Panc1 (cell line): ENCODE data around the gene SLX9. TPM values are rescaled to one million over a fixed set of nuclear protein-coding genes. Genes with fewer than 3 reads are reported as not detected.
A peak's percentile ranks its signal among the peaks of the same experiment; 100 is the strongest.

Experiments
- ATAC-seq: fragments of 200-7000 bp; cut with Tn5 transposase; 2 replicates; pipeline ENCODE4 v1.9.1; 2020; ENCODE audit warnings: mild to moderate bottlenecking, moderate library complexity
- BruUV-seq: library from RNA; stranded (reverse); fragments of 400-500 nt; replicated peaks from 2 replicates; lab custom pipeline; 2021; lab: Mats Ljungman, UMichigan
- CTCF ChIA-PET: fragments of 300-600 bp; sonication (Branson Sonifier 250); formaldehyde crosslinking; loops from one replicate; lab custom pipeline; 2022; ENCODE audit warnings: antibody characterized with exemption; lab: Charles Lee
- POLR2A ChIA-PET: fragments of 300-600 bp; sonication (Branson Sonifier 250); formaldehyde crosslinking; loops from one replicate; lab custom pipeline; 2022; ENCODE audit warnings: antibody characterized with exemption; lab: Charles Lee
- DNase-seq: peaks from one replicate; pipeline ENCODE4 v3.0.0-alpha.2; 2010; ENCODE audit warnings: low read depth, low spot score
- H3K27ac ChIP-seq: 2 replicates; pipeline ENCODE4 v1.5.1; 2011; ENCODE audit warnings: mild to moderate bottlenecking, low read length, inconsistent platforms
- H3K27me3 ChIP-seq: fragments of 200-500 bp; sonication (Bioruptor generic); 2 replicates; pipeline ENCODE4 v1.6.0; 2014; ENCODE audit warnings: low read length, inconsistent platforms; ENCODE audit not compliant: control insufficient read depth, insufficient read depth
- H3K36me3 ChIP-seq: fragments of 200-500 bp; sonication (Bioruptor generic); 2 replicates; pipeline ENCODE4 v1.5.1; 2014; ENCODE audit warnings: inconsistent platforms, mild to moderate bottlenecking, low read length, moderate library complexity; ENCODE audit not compliant: control insufficient read depth, insufficient read depth
- H3K4me1 ChIP-seq: 2 replicates; pipeline ENCODE4 v1.5.1; 2011; ENCODE audit warnings: inconsistent platforms, mild to moderate bottlenecking, low read length, moderate library complexity; ENCODE audit not compliant: control insufficient read depth, insufficient read depth
- H3K4me3 ChIP-seq, 2 experiments: 2 replicates each; pipeline ENCODE4 v1.5.1; 2011 to 2012; ENCODE audit warnings: low read depth in 2 of 2, low read length in 2 of 2, mild to moderate bottlenecking in 2 of 2, inconsistent platforms in 1 of 2, moderate library complexity in 1 of 2
- H3K9me3 ChIP-seq: fragments of 200-500 bp; sonication (Bioruptor generic); 2 replicates; pipeline ENCODE4 v1.5.1; 2014; ENCODE audit warnings: low read depth, mild to moderate bottlenecking, inconsistent platforms, low read length, moderate library complexity; ENCODE audit not compliant: control insufficient read depth, insufficient read depth
- CTCF ChIP-seq: fragments of 450-650 bp; IDR thresholded peaks from 2 replicates; pipeline ENCODE4 v1.5.1; 2017; ENCODE audit warnings: mild to moderate bottlenecking
- POLR2AphosphoS5 ChIP-seq: IDR thresholded peaks from 2 replicates; pipeline ENCODE4 v1.6.1; 2012; ENCODE audit warnings: mild to moderate bottlenecking, low read depth, low read length, moderate library complexity
- REST ChIP-seq, 2 experiments: IDR thresholded peaks; 2 replicates each; pipeline ENCODE4 v1.6.1; 2011 to 2012; ENCODE audit warnings: low read depth in 2 of 2, control low read depth in 1 of 2, low read length in 1 of 2, mild to moderate bottlenecking in 1 of 2, moderate library complexity in 1 of 2; ENCODE audit not compliant: insufficient read depth in 1 of 2
- SIN3A ChIP-seq: IDR thresholded peaks from 2 replicates; pipeline ENCODE4 v1.6.1; 2012; ENCODE audit warnings: low read depth, mild to moderate bottlenecking, low read length, moderate library complexity, borderline replicate concordance; ENCODE audit not compliant: insufficient read depth
- TCF7L2 ChIP-seq: IDR thresholded peaks from 2 replicates; pipeline ENCODE4 v1.6.1; 2011; ENCODE audit warnings: mild to moderate bottlenecking, low read depth, low read length, inconsistent platforms
- in situ Hi-C: cut with HindIII; loops from 2 replicates; pipeline ENCODE4 v1.10.0; 2016; ENCODE audit warnings: low sequenced_read_pairs, low pct_unique_long_range_greater_than_20kb
- intact Hi-C: fragments of 100-400 bp; cut with micrococcal nuclease; formaldehyde crosslinking; loops from one replicate; pipeline ENCODE4 v1.10.0; 2022; ENCODE audit not compliant: unreplicated experiment
- total RNA-seq: library from RNA; stranded (reverse); gene quantifications from one replicate; pipeline ENCODE4 v1.2.1, GENCODE V29; 2021; ENCODE audit not compliant: unreplicated experiment

SLX9 gene
- total RNA-seq, 1 experiment from 2014 or later, result 50.9 TPM

- BruUV-seq, result no TSS peak
- Histone ChIP-seq H3K36me3 (peaks cover 3% of the 10 kb centered on the region; the same call in 1 of the 2 replicates), H3K9me3 (no peaks in the 10 kb centered on the region), H3K27ac (no peak overlapping the region), H3K4me1 (no peaks in the 10 kb centered on the region), H3K27me3 (no peaks in the 10 kb centered on the region), H3K4me3 (no peak overlapping the region)
- ChIA-PET POLR2A (no interaction called here), CTCF (no interaction called here)
- ATAC-seq (0 out of 2 replicates have a peak, but pooled peaks have one; percentile 33), DNase-seq (no peak)
- intact Hi-C loops, result no loop called here
- TF ChIP-seq POLR2AphosphoS5, result no peak
- TF ChIP-seq TCF7L2, result no peak
- TF ChIP-seq REST (IDR thresholded peaks at IDR 0.05; ENCODE audit: insufficient read depth in 1 of 2, low read depth in 2 of 2, low read length in 1 of 2), result no peak
- no peak for TF ChIP-seq SIN3A
- TF ChIP-seq CTCF, result no peak
- in situ Hi-C loops, result no loop called here
Observed at GRCh38 chr21:44959376-44960091, 19.7 kb downstream of the SLX9 start.

GRCh38 chr21:44960141-44961092, 20.6 kb downstream of the SLX9 start:
- H3K27me3 ChIP-seq, result no peaks in the 10 kb centered on the region
- peaks cover 3% of the 10 kb centered on the region; the same call in 1 of the 2 replicates for H3K36me3 ChIP-seq
- BruUV-seq, result no TSS peak
- intact Hi-C loops (no loop called here), in situ Hi-C loops (no loop called here)
- H3K27ac ChIP-seq, result no peak overlapping the region
- ChIA-PET CTCF (no interaction called here), POLR2A (no interaction called here)
- TF ChIP-seq TCF7L2 (no peak), POLR2AphosphoS5 (no peak), SIN3A (no peak), REST (IDR thresholded peaks at IDR 0.05; ENCODE audit: insufficient read depth in 1 of 2, low read depth in 2 of 2, low read length in 1 of 2) (no peak), CTCF (no peak)
- H3K4me3 ChIP-seq, result no peak overlapping the region
- no peaks in the 10 kb centered on the region for H3K4me1 ChIP-seq
- ATAC-seq, result no peak
- no peak for DNase-seq
- no peaks in the 10 kb centered on the region for H3K9me3 ChIP-seq
